HL-60/S4 (cell line): ENCODE measurements around the gene C2orf92.

ENCODE experiments used
- in situ Hi-C: fragments of 300-500 bp; cut with MboI; formaldehyde crosslinking; loops from 2 replicates; pipeline ENCODE4 v1.14.3; 2022; ENCODE audit warnings: low sequenced_read_pairs

C2orf92 gene

GRCh38 chr2:97724073-97724410 is 54.5 kb downstream of the C2orf92 start:
- in situ Hi-C loops: loop anchor here (25.0 kb wide), 1 partner anchor 663 kb away; no protein-coding TSS in a partner anchor

GRCh38 chr2:97724501-97724900 is 55.0 kb downstream of the C2orf92 start:
- in situ Hi-C loops: loop anchor here (25.0 kb wide), 1 partner anchor 663 kb away; no protein-coding TSS in a partner anchor

GRCh38 chr2:97724946-97725688 is 55.6 kb downstream of the C2orf92 start:
- in situ Hi-C loops: loop anchor here (25.0 kb wide), 1 partner anchor 662 kb away; no protein-coding TSS in a partner anchor

GRCh38 chr2:97726261-97727064 is 57.0 kb downstream of the C2orf92 start:
- in situ Hi-C loops: no loop called here

GRCh38 chr2:97727296-97727695 is 57.8 kb downstream of the C2orf92 start:
- in situ Hi-C loops: no loop called here

- in situ Hi-C loops: no loop called here
Measured at GRCh38 chr2:97728091-97728731, 58.7 kb downstream of the C2orf92 start.

GRCh38 chr2:97730245-97730644 is 60.7 kb downstream of the C2orf92 start:
- in situ Hi-C loops: no loop called here

- in situ Hi-C loops: no loop called here
Measured at GRCh38 chr2:97731274-97732020, 61.9 kb downstream of the C2orf92 start.

- in situ Hi-C loops: no loop called here
Measured at GRCh38 chr2:97732436-97733340, 63.2 kb downstream of the C2orf92 start.

- in situ Hi-C loops: no loop called here
Measured at GRCh38 chr2:97733341-97734035, 64.0 kb downstream of the C2orf92 start.

GRCh38 chr2:97734061-97735051 is 64.8 kb downstream of the C2orf92 start:
- in situ Hi-C loops: no loop called here

- in situ Hi-C loops: no loop called here
Measured at GRCh38 chr2:97735161-97735561, 65.6 kb downstream of the C2orf92 start.

- in situ Hi-C loops: no loop called here
Measured at GRCh38 chr2:97736185-97736584, 66.7 kb downstream of the C2orf92 start.

GRCh38 chr2:97736608-97737330 is 67.3 kb downstream of the C2orf92 start:
- in situ Hi-C loops: no loop called here

GRCh38 chr2:97737421-97738178 is 68.1 kb downstream of the C2orf92 start:
- in situ Hi-C loops: no loop called here

- in situ Hi-C loops: no loop called here
Measured at GRCh38 chr2:97738179-97739019, 68.9 kb downstream of the C2orf92 start.
